Right renal cortex interstitium (tissue), 3 donors: ENCODE measurements around the gene H1-8. TPM values are rescaled to one million over a fixed set of nuclear protein-coding genes. Genes with fewer than 3 reads are reported as not detected.

ENCODE experiments used
- DNase-seq, 3 donors: peaks; one replicate each; pipeline ENCODE4 v3.0.0-alpha.2; 2013; ENCODE audit warnings: low read depth in 3 of 3, low spot score in 2 of 3
- polyA plus RNA-seq, 3 donors: library from polyadenylated mRNA; unstranded; fragments of 120-200 nt; gene quantifications; one replicate each; pipeline ENCODE4 v1.2.1, GENCODE V29; 2013; ENCODE audit not compliant: insufficient read length in 3 of 3

H1-8 gene
- polyA plus RNA-seq, 3 donors, result not detected

DNA sequence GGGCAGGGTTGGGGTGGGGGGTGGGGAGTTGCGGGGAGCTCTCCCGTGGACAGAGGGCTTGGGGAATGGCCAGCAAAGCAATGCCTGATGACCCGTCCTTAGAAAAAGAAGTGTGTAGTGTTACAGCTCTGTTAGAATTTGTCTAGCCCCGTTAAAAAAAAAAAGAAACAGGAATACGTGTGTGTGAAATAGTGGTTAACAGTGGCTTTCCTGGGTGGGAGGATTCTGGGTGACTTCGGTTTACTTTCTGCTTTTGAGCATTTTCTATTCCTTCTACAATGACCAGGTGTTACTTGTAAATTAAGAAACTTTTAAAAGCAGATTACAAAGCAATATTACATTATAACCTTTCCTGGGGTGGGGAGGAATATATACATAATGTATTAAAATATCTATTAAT, 25.0 kb downstream of the H1-8 start:
- DNase-seq, result no peak

DNA sequence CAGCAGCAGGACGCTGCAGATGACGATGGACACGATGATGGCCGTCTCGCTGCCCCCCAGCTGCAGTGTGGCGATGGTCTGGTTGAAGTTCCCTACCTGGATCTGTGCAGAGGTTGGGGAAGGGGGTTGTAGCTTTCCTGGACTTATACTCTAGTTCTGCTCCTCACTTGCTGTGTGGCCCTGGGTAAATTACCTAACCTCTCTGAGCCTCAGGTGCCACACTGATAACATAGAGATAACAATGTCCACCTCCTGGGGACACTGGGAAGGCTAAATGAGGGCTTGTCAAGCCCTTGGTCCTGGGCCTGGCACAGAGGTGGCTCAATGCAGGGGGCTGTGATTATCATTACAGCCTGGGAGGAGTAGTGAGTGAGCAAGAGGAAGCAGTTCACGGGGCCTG, 26.9 kb downstream of the H1-8 start:
- DNase-seq, result no peak

DNA sequence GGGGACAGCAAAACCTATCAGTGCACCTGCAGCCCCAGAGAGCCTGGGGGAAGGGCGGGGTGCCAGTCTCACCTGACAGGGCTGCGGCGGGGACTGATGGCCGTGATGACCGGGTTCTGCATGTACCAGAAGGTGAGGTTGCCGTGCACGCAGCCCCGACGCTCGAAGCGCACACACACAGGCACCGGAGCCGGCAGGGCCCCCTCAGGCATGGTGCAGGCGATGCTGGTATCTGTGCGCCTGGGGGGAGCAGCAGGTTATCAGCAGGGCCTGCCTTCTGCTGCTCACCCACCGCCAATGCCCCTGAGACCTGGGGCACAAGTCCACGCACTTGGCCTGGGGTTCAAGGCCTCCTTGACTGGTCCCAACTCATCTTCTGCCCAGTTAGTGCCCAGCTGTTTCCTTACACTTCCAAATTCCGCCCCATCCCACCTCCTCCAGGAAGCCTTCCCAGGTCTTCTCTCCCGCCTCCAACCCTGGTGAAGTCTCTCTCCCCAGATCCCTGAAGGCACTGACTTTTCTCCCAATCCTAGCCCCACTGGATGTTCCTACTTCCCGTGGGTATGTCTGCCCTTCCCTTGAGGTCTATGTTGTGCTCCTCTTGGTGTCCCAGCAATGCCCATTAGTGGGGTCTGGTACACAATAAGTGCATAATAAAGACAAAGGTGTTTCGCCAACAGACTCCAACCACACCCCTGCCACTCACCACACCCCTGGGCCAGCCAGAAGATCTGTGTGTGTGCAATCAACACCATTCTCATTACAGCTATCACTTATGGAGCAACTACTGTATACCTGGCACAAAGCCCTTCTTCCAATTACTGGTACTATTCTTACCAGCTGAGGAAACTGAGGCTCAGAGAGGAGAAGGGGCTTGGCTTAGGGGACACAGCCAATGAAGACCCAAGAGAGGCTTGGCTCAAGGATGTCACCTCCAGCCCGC, 28.9 kb downstream of the H1-8 start:
- no peak for DNase-seq

DNA sequence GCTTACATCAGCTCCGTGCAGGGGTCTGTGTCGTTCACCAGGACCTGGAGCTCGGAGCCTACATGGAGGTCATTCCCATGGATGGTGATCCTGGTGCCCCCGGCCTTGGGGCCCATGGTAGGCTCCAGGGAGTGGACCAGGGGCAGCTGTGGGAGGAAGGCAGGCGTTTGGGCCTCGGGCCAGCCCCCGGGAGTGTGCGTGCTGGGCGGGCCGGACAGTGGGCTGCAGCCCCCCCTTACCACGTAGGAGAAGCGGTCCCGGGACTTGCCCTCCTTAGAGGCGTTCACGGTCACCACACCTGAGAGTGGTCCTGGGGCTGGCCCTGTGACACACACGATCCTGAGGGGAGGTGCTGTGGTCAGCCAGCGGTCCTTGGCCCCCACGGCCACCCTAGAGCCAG, 29.6 kb downstream of the H1-8 start:
- DNase-seq, result no peak

DNA sequence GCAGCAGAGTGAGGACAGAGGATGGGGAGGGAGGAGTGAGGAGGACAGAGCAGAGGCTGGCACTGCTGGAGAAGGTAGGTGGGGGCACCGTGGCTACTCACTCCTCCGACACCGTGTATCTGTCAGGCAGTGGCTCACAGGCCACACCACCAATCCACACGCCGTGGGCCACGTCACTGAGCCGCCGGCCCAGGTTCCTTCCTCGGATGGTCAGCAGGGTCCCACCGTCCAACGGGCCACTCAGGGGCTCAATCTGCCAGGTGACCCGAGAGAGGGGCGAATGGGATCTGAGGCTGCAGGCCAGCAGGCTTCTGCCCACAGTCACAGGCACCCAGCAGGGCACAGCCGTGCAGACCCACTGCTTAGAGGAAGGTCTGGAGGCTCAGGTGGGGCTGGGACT, 30.5 kb downstream of the H1-8 start:
- no peak for DNase-seq

DNA sequence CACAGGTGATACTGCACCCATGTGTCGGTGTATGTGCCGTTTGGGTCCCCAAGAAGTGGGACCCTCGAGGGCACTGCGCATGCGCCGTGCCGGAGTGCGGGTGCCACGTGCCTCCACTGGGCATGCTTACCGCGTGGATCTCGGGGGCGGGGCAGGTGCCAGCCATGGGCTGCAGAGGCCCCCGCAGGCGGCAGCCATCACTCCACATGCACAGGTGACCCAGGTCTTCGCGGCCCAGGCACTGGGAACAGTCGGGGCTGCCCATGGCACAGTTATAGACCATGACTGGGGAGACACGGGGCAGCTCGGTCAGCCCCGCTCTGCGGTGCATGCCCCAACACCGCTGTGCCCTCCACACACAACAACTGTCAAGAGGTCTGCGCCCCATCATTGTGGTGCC, 31.2 kb downstream of the H1-8 start:
- no peak for DNase-seq

DNA sequence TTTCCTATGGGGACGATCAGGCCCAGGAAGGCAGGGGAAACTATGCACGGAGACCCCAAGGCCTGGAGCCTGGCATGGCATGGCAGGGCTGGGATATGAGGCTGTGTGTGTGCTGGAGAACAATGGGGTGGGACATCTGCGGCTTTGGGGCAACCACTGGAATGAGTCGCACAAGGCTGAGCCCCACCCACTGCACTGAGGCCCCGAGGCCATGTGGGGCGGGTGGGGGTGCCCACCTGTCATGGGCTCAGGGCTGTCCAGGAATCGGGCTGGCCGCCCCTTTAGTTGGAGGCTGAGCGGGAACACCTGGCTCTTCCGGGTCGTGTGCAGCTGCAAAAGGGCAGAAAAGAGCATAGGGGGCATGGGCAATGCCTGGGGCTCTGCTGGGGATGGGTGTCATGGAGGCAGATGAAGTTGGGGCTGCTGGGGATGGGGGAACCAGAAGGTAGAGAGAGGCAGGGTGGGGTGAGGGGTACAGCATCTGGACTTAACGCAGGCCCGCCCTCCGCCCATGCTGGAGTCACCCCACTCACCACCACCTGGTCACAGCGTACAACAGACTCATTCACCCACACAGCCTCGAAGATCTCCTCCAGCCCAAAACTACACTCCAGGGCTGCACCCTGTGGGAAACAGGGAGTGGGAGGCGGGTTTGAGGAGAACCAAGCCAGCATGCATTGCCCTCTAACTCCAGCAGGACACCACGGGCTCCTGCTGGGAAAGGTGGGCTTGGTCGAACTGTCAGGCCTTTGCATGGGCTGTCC, 32.4 kb downstream of the H1-8 start:
- DNase-seq, result no peak

DNA sequence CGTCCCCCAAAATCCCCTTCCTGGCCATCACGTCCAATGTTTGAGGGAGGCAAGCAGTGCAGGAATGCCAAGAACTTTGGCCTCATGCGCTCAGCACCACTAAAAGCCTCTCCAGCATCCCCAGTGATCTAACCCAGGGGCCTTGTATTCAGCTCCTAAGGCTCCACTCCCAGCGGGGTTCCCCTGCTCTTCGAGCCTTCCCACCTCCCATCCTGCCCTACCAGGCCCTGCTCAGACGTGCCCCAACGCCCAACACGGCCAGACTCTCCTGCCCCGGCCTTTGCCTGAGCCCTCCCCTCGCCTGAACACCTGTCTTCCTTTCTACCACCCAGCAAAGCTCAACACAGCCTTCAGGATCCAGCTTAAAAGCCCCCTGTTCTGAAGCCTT, 33.0 kb downstream of the H1-8 start:
- no peak for DNase-seq

DNA sequence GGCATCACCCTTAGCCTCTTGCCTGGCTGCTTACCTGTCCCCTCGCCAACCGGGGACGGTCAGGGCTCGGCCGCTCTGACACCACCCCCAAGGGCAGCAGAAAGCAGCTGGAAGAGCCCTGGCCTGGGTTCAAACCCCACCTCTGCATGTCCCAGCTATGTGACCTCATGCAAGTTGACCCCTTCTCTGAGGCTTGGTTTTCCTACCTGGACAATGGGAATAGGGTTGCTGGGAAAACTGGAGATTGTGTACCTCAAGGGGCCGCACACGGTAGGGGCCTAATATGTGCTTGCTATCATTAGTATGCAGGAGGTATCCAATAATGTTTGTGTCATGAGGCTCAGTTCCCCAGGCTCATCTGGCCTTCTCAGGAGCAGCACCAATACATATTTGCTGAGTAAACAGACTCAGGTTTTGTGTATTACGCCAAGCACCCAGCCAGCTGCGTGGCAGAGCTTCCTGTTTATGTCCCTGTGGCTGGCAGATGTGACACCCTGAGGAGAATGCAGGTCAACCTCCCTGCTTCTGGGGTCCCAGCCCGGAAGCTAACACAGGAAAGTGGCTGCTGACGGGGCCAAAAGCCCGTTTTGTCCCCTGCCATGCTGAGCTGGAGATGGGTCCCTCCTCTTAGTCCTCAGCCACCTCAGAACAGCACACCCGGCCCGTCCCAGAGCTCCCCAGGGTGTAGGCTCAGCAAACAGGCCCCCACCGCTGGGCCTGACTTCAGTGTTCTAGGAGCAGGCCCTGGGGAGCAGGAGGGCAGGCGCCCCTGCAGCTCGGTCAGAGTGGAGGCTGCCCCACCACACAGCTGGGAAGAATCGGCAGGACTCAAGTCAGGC, 33.8 kb downstream of the H1-8 start:
- no peak for DNase-seq

DNA sequence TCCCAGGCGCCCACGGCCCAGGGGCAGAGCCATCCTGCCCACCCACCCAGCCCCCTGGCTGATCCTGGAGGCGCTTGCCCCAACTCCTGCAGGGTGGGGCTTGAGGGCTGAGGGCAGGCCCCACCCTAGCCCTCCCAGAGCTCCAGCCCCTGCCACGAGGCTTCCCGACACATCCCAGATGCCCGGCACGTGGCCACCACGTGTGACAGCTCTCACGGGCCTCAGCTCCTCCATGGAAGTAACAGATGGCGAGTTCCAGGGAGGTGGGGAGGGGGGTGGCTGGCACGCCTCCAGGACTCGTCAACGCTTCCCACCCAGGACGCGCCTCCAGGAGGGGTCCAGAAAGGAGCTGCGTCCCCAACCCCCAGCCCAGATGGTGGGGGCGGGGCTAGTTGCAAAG, 34.4 kb downstream of the H1-8 start:
- DNase-seq, result no peak

DNA sequence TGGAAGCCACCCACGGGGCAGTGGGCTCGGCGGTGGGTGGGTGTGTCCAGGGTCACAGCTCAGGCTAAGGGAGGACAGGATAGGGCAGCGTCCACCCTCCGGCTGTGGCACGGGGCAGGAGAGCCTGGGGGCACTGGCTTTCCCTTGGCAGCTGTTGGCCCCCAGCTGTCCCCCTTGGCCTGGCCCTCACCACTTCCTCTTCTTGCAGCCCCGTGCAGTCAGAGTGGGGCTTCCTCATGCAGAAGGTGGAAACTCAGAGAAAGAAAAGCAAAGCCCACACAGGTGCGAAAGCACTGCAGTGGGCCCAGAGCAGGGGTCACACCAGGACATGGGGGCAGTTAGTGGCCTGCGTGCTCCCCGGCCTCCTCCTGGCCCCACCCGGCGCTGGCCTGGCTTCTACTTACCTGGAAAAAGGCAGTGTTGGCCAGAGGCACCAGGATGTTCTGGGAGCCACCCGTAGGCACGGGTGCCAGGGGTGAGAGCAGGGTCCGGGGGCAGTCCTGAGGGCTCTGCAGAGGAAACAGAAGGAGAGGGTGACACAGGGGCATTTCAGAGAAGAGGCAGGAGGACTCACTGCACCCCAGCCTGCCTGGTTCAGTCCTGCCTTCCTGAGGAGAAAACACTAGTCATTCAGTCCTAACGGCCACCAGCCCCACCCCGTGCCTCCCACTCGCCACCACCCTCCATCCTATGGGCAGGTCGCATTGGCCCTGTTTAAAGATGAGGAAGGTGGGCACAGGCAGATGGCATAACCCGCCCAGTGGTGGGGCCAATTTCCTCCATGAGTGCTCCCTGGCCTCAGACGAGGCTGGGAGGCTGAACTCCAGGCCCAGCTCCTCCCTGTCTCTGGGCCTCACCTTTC, 35.2 kb downstream of the H1-8 start:
- DNase-seq, result no peak

DNA sequence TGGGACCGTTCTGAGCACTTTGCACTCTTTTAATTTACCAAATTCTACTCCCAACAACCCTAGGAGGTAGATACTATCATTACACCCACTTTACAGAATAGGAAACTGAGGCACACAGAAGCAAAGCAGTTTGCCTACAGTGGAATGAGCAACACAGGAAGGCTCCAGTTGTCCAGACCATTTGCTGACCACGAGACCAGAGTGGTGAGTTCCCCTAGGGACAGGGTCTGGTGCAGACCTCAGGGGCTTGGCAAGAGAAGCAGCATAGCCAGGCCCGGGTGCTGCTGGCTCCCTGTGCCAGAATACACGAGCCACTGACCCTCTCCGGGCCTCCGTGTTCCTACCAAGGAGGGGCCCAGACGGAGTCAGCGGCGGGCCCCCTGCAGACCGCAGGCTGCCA, 37.0 kb downstream of the H1-8 start:
- no peak for DNase-seq

DNA sequence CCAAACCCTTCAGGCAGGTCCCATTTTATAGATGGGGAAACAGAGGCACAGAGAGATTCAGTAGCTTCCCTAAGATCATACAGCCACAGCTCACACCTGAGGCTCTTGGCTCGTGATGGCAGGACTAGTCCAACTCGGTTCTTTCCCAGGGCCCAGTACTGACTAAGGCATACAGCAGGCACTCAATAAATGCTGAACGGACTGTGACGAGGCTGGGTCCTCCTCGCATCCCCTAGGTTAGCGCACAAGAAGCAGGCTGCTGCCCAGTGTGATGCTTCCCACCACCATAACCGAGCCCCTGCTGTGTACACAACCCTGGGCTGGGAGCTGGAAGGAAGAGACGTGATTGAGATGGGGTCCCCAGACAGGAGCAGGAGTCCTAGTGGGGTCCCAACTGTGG, 38.6 kb downstream of the H1-8 start:
- no peak for DNase-seq

DNA sequence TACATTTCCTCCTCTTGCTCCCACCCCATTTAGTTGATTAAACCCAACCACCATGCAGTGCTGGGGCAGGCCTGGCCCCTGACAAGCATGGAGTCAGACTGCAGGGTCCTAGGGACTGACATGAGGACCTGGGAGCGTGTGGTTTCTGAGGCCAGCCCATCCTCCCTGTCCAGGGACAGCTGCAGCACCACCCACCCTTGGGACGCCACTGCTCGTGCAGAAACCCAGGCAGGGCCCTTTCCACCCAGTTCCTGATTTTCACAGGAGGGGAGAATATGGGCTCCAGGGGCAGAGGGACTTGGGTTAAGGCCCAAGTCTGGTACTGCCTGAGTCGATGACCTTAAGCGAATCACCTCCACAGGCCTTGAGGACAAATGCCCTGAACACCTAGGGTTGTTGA, 39.8 kb downstream of the H1-8 start:
- DNase-seq, result no peak

DNA sequence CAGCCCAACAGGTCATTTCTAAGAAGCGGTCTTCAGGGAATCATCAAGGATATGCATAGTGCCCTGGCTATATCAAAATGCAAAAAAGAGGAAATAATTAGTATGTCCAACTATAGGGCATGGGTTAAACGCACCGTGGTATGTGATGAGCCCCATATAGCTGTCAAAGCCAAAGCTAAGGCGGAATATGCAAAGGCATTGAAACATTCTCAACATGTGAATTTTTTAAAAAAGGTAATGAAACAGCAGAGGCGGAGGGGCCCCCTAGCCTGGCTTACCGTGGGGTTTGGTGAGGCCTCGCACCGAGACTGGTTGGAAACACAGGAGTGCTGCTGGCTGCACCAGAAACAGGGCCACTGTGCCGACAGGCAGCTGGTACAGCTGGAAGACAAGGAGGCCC, 40.3 kb downstream of the H1-8 start:
- no peak for DNase-seq

DNA sequence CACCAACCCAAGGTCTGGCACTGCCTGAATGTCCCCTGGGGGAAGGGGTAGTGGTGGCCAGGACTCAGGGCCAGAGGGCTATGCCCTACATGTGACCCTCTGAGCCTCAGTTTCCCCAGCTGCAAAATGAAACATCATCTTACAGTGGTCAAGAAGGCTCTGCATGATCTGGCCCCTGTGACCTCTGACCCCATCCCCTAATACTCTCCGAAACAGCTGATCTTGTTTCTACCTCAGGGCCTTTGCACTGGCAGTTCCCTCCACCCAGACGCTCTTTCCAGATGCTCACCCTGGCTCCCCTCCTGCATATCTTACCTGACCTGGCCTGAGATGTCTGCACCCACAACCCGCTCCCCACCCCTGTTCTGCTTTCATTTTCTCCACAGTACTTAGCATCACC, 41.7 kb downstream of the H1-8 start:
- DNase-seq, result no peak

DNA sequence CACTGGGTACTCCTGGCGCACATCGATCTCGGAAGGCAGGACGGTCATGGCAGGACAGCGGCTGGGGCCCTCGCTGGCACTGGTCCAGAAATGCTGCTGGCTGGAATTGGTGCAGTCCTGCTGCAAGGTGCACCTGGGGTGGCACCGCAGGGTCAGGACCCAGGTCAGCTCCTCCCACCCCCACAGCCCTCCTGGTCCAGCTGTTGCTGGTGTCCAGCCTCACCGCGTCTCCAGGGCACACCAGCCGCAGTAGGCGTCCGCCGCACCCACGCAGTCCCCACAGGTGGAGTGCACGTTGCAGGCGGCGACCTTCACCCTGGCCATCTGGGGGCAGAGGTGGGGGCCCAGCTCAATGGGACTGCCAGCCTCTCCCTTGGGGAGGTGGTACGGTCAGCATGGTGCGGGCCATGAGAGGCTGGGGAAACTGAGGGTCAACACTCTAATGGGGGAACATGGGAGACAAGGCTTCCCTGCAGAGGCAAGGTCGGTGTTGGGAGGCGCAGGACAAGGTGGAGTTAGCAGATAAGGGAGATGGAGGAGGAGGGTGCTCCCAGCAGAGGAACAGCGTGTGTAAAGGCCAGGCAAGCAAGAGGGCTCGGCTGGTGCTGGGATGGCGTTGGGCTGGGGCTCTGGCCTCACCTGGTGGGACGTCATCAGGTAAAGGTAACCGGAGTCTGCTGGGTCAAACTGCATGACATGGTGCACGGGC, 43.1 kb downstream of the H1-8 start:
- no peak for DNase-seq

DNA sequence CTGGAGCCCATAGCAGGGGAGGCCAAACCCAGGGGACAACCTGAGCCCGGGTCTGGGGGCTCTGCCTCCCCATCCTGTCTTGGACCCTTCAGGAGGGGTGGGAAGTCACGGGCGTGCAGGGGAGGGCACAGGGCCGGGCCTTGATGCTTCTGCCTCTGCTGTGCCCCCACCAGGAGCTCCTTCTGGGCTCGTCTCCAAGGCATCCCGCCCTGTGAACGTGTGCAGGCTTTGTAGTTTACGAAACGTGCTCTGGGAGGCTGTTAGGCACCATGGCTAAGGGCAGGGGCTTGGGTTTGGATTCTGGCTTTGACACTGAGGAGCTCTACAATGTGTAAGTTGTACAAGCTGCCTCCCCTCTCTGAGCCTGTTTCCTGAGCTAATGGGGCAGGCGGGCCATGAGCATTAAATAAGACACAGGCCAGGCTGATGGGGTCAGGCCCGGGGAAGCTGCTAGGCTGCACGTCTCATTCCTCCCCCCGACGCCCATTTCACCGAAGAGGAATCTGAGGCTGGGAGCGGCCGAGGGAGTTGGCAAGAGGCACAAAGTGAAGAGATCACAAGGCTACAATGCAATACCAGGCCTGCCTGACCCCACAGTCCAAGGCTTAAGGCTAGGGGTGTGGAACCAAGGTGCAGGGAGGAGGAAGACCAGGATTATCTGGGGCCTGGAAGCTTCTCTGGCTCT, 43.9 kb downstream of the H1-8 start:
- no peak for DNase-seq

DNA sequence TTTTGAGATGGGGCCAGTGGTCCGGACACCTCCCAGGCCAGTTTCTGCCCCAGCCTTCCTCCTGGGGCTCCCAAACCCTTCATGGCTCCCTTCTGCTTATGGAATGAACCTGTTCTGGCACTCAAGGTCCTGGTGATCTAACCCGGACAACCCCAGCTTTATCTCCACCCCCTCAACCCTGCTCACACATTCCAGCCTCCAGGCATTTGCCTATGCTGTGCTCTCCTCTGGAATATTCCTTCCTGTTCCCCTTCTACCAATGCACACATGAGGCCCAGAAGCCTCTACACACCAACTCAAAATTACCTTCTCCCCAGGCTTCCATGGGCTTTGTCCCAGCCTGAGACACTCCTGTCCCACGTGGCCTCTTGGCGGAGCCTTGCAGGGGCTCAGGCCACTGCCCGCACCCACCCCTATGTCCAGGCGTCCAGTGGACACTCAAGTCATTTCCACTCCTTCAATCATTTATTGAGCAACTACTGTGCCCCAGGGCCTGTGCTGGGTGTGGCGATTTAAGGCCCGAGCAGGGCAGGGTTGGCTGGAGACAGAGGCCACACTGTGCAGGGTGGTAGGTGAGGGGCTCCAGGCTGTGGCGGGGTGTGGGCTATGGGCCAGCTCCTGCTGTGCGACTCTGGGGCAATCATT, 44.7 kb downstream of the H1-8 start:
- no peak for DNase-seq
